GM10248 (cell line): ENCODE data around the gene RNF181.
A peak's percentile ranks its signal among the peaks of the same experiment; 100 is the strongest.

Source experiments
- CTCF ChIA-PET: fragments of 300-600 bp; sonication (Branson Sonifier 250); formaldehyde crosslinking; extraction: SDS; loops from one replicate; lab custom pipeline; 2021; ENCODE audit warnings: antibody characterized with exemption; lab: Yijun Ruan, JAX
- POLR2A ChIA-PET: fragments of 350-650 bp; sonication (Branson Sonifier 250); formaldehyde crosslinking; extraction: SDS; loops from one replicate; lab custom pipeline; 2020; ENCODE audit warnings: antibody characterized with exemption; lab: Yijun Ruan, JAX
- DNase-seq: peaks from one replicate; pipeline ENCODE4 v3.0.0; 2012; ENCODE audit errors: extremely low spot score
- TF ChIP-seq, protein P1 (sequence below): IDR thresholded peaks from 2 replicates; pipeline ENCODE4 v1.5.1; 2012; ENCODE audit warnings: mild to moderate bottlenecking, low read depth; ENCODE audit errors: extremely low read depth, missing control alignments, control extremely low read depth

Gene RNF181

DNA sequence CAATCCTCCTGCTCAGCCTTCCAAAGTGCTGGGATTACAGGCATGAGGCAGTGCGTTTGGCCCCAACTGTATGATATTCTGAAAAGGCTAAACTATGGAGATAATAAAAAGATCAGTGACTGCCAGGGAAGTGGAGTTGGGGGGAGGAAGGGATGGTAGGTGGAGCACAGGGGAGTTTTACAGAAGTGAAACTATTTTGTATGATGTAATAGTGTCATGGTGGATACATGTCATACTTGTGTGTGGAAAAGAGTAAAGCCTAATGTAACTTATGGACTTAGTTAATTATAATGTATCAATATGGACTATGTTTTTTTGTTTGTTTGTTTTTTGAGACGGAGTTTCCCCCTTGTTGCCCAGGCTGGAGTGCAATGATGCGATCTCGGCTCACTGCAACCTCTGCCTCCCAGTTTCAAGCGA, 31.4 kb upstream of the RNF181 start:
- POLR2A ChIA-PET, result no interaction called here

DNA sequence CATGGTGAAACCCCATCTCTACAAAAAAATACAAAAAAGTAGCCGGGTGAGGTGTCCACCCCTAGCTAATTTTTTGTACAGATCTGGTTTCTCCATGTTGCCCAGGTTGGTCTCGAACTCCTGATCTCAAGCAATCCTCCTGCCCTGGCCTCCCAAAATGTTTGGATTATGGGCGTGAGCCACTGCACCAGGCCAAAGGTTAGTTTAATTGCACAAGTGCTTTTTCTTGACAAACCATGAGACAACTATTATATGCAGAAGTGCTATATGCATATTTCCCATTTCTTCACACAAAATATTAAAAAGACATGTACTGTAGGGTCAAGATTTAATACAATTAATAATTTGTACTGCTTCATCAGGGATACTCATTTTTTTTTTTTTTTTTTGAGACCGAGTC, 29.3 kb upstream of the RNF181 start:
- DNase-seq, result no peak
- ChIA-PET POLR2A (interaction anchor here (1.4 kb wide), 1 partner anchor 28 kb away, joined by 3 read pairs; no protein-coding TSS in a partner anchor), CTCF (interaction anchor here (1.4 to 2.9 kb wide), 3 partner anchors 11 to 21 kb away, joined by 5 to 9 read pairs (median 6); partner anchors contain the start of gene VAMP8)
- TF ChIP-seq, protein P1, sequence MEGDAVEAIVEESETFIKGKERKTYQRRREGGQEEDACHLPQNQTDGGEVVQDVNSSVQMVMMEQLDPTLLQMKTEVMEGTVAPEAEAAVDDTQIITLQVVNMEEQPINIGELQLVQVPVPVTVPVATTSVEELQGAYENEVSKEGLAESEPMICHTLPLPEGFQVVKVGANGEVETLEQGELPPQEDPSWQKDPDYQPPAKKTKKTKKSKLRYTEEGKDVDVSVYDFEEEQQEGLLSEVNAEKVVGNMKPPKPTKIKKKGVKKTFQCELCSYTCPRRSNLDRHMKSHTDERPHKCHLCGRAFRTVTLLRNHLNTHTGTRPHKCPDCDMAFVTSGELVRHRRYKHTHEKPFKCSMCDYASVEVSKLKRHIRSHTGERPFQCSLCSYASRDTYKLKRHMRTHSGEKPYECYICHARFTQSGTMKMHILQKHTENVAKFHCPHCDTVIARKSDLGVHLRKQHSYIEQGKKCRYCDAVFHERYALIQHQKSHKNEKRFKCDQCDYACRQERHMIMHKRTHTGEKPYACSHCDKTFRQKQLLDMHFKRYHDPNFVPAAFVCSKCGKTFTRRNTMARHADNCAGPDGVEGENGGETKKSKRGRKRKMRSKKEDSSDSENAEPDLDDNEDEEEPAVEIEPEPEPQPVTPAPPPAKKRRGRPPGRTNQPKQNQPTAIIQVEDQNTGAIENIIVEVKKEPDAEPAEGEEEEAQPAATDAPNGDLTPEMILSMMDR, result no peak

More for the DNA sequence above, 31.4 kb upstream of the RNF181 start:
- CTCF ChIA-PET, result interaction anchor here (6.2 kb wide), 1 partner anchor 14 kb away, joined by 55 read pairs; no protein-coding TSS in a partner anchor
- TF ChIP-seq, protein P1, result no peak
- DNase-seq, result peak; percentile 47

DNA sequence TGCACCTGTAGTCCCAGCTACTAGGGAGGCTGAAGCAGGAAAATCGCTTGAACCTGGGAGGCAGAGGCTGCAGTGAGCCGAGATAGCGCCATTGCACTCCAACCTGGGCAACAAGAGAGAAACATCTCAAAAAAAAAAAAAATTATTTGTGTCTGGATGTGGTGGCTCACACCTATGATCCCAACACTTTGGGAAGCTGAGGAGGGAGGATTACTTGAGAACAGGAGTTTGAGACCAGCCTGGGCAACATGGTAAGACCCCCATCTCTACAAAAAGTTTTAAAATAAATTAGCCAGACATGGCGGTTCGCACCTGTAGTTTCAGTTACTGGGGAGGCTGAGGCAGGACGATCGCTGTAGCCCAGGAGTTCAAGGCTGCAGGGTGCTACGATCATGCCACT, 19.8 kb upstream of the RNF181 start:
- TF ChIP-seq, protein P1, result no peak
- CTCF ChIA-PET, result interaction anchor here (2.6 kb wide), 1 partner anchor 10 kb away, joined by 9 read pairs; no protein-coding TSS in a partner anchor
- POLR2A ChIA-PET, result interaction anchor here (0.6 kb wide), 2 partner anchors 19 to 22 kb away, joined by 3 read pairs; no protein-coding TSS in a partner anchor
- no peak for DNase-seq

DNA sequence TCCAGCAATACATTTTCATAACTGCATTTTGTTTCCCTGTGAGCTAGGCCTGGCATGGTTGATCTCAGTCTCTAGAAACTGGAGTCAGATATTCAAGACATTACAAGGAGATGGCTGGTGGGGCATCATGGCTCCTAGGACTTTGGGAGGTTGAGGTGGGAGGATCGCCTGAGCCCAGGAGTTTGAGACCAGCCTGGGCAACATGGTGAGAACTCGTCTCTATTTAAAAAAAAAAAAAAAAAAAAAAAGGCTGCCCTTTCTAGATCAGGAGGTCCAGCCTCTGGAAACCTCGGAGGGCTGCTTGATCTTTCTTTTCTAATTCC, 18.5 kb upstream of the RNF181 start:
- ChIA-PET CTCF (interaction anchor here (1.1 to 2.6 kb wide), 3 partner anchors 11 to 52 kb away, joined by 3 to 9 read pairs (median 3); no protein-coding TSS in a partner anchor), POLR2A (interaction anchor here (0.8 kb wide), 1 partner anchor 23 kb away, joined by 3 read pairs; no protein-coding TSS in a partner anchor)
- TF ChIP-seq, protein P1, result no peak
- DNase-seq, result no peak

DNA sequence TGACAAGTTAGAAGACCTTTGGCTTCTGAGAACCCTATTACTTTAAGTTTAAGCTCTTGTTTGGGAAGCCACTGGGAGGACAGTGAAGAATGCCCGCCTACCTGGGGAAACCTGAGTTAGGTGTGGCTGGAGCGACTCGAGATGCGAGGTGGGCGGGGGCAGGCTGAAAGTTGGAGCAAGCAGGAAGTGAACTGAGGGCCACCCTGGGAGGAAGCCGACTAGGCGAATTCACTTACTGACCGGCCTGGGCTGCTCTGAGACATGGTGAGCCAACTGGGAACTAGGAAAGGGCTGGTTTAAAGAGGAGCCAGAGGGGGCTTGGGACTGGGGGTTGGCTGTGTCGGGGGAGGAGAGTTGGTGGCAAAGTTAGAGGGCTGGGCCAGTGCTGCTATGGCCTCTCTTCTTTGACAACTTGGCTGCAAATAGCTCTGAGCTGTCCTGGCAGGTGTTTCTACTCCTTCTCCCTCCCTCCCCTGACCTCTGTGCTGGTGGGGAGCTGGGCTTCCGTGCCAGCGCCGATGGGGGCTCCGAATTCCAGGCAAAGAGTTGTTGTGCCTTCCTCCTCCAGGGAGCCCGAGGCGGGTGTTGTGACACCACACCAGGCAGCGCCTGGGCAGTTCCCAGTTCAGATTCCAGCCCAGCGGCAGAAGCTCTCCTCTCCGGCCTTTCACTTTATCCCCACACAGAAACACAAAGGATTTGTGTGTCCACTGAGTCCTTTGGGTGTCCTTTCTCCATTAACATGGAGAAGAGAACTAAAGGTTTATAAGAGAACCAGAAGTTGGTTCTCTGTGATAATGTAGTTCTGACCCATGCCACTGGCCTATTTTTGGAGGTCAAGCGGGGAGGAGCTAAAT, 17.9 kb upstream of the RNF181 start, which contains the start of gene VAMP8:
Gene VAMP8, plus strand, starts transcription at position 201 of the 857 bp plus-strand sequence. Its CDS starts 61 bp downstream, at position 262.
- DNase-seq, result peak; percentile 80
- ChIA-PET POLR2A (interaction anchor here (0.8 to 1.1 kb wide), 2 partner anchors 23 to 38 kb away, joined by 3 to 12 read pairs; partner anchors contain the start of gene MAT2A), CTCF (interaction anchor here (0.9 to 2.6 kb wide), 9 partner anchors 10 to 156 kb away, joined by 3 to 9 read pairs (median 4); no protein-coding TSS in a partner anchor)
- TF ChIP-seq, protein P1, result no peak
